Measurements from ENCODE around the gene GAL. TPM values are rescaled to one million over a fixed set of nuclear protein-coding genes. Genes with fewer than 3 reads are reported as not detected.

The GAL gene
- total RNA-seq, 1 experiment from 2014 or later, result 4.4 TPM

- ChIA-PET CTCF (no interaction called here), POLR2A (ENCODE audit: low non-redundant PET) (interaction anchor here (0.6 kb wide), 1 partner anchor 118 kb away, joined by 3 read pairs; no protein-coding TSS in a partner anchor)
- Histone ChIP-seq H3K4me1 (ENCODE audit: insufficient read depth, low read length, poor library complexity, severe bottlenecking) (no peaks in the 10 kb centered on the region), H3K4me3 (ENCODE audit: low read depth, low read length, poor library complexity, severe bottlenecking) (no peak overlapping the region), H3K27me3 (replicated peaks; ENCODE audit: insufficient read depth, low read depth, low read length, poor library complexity) (no peaks in the 10 kb centered on the region), H3K9me3 (ENCODE audit: low read depth, low read length, poor library complexity, severe bottlenecking) (no peaks in the 10 kb centered on the region), H3K36me3 (ENCODE audit: insufficient read depth, low read length, poor library complexity, severe bottlenecking) (no peaks in the 10 kb centered on the region), H3K27ac (ENCODE audit: low read depth, low read length, poor library complexity, severe bottlenecking) (no peak overlapping the region)
- intact Hi-C loops (cut with micrococcal nuclease; ENCODE audit: unreplicated experiment), result no loop called here
- DNase-seq (ENCODE audit: low spot score), result no peak
- no TSS peak for BruUV-seq (replicated peaks)
- TF ChIP-seq CTCF (conservative IDR thresholded peaks at IDR 0.05; ENCODE audit: low read depth, low read length) (no peak), EZH2 (IDR thresholded peaks at IDR 0.05; ENCODE audit: borderline replicate concordance, low read depth, low read length, poor library complexity, severe bottlenecking) (no peak)
Observed at GRCh38 chr11:68734111-68734510, 49.8 kb downstream of the GAL start.

GRCh38 chr11:68735125-68735524, 50.8 kb downstream of the GAL start:
- DNase-seq (ENCODE audit: low spot score), result no peak
- H3K9me3 ChIP-seq (ENCODE audit: low read depth, low read length, poor library complexity, severe bottlenecking), result no peaks in the 10 kb centered on the region
- TF ChIP-seq EZH2 (IDR thresholded peaks at IDR 0.05; ENCODE audit: borderline replicate concordance, low read depth, low read length, poor library complexity, severe bottlenecking) (no peak), CTCF (conservative IDR thresholded peaks at IDR 0.05; ENCODE audit: low read depth, low read length) (no peak)
- H3K36me3 ChIP-seq (ENCODE audit: insufficient read depth, low read length, poor library complexity, severe bottlenecking), result no peaks in the 10 kb centered on the region
- no TSS peak for BruUV-seq (replicated peaks)
- no peak overlapping the region for H3K27ac ChIP-seq (ENCODE audit: low read depth, low read length, poor library complexity, severe bottlenecking)
- CTCF ChIA-PET, result no interaction called here
- intact Hi-C loops (cut with micrococcal nuclease; ENCODE audit: unreplicated experiment), result no loop called here
- POLR2A ChIA-PET (ENCODE audit: low non-redundant PET), result no interaction called here
- H3K27me3 ChIP-seq (replicated peaks; ENCODE audit: insufficient read depth, low read depth, low read length, poor library complexity), result no peaks in the 10 kb centered on the region
- no peak overlapping the region for H3K4me3 ChIP-seq (ENCODE audit: low read depth, low read length, poor library complexity, severe bottlenecking)
- no peaks in the 10 kb centered on the region for H3K4me1 ChIP-seq (ENCODE audit: insufficient read depth, low read length, poor library complexity, severe bottlenecking)

- POLR2A ChIA-PET (ENCODE audit: low non-redundant PET), result no interaction called here
- Histone ChIP-seq H3K27me3 (replicated peaks; ENCODE audit: insufficient read depth, low read depth, low read length, poor library complexity) (no peaks in the 10 kb centered on the region), H3K9me3 (ENCODE audit: low read depth, low read length, poor library complexity, severe bottlenecking) (no peaks in the 10 kb centered on the region), H3K4me3 (ENCODE audit: low read depth, low read length, poor library complexity, severe bottlenecking) (no peak overlapping the region), H3K27ac (ENCODE audit: low read depth, low read length, poor library complexity, severe bottlenecking) (no peak overlapping the region), H3K36me3 (ENCODE audit: insufficient read depth, low read length, poor library complexity, severe bottlenecking) (no peaks in the 10 kb centered on the region), H3K4me1 (ENCODE audit: insufficient read depth, low read length, poor library complexity, severe bottlenecking) (no peaks in the 10 kb centered on the region)
- intact Hi-C loops (cut with micrococcal nuclease; ENCODE audit: unreplicated experiment), result no loop called here
- no peak for DNase-seq (ENCODE audit: low spot score)
- CTCF ChIA-PET, result no interaction called here
- BruUV-seq (replicated peaks), result no TSS peak
- TF ChIP-seq EZH2 (IDR thresholded peaks at IDR 0.05; ENCODE audit: borderline replicate concordance, low read depth, low read length, poor library complexity, severe bottlenecking) (no peak), CTCF (conservative IDR thresholded peaks at IDR 0.05; ENCODE audit: low read depth, low read length) (no peak)
Observed at GRCh38 chr11:68735646-68736045, 51.3 kb downstream of the GAL start.

Other genes starting within 250 kb of the GAL start
- gene PPP6R3, start 223.8 kb upstream of the GAL start, total RNA-seq (2021), result 153 and 158 TPM in 2 replicates
- 8.0 and 13.5 TPM in 2 replicates for gene TESMIN, start 67.0 kb downstream of the GAL start, total RNA-seq (2021)
- gene CPT1A, start 157.4 kb downstream of the GAL start, total RNA-seq (2021), result 15.5 TPM in 2 replicates
- 126 and 138 TPM in 2 replicates for gene MRPL21, start 219.3 kb downstream of the GAL start, total RNA-seq (2021)
- 48.7 and 49.9 TPM in 2 replicates for gene IGHMBP2, start 219.3 kb downstream of the GAL start, total RNA-seq (2021)

Data from A673 (cell line).